NCI-H446 treated with DMSO at 0.1 percent for 48 hours (cell line): Measurements from ENCODE around the gene MAP3K12.
"Not testable (repeated sequence)": the region's sequence is repeated elsewhere in the genome, so short reads cannot be mapped to it uniquely, and the experiment has no call there.

ENCODE experiments used
- DNase-seq: peaks from one replicate; lab custom pipeline; 2025; lab: John Stamatoyannopoulos, UW

The MAP3K12 gene, protein sequence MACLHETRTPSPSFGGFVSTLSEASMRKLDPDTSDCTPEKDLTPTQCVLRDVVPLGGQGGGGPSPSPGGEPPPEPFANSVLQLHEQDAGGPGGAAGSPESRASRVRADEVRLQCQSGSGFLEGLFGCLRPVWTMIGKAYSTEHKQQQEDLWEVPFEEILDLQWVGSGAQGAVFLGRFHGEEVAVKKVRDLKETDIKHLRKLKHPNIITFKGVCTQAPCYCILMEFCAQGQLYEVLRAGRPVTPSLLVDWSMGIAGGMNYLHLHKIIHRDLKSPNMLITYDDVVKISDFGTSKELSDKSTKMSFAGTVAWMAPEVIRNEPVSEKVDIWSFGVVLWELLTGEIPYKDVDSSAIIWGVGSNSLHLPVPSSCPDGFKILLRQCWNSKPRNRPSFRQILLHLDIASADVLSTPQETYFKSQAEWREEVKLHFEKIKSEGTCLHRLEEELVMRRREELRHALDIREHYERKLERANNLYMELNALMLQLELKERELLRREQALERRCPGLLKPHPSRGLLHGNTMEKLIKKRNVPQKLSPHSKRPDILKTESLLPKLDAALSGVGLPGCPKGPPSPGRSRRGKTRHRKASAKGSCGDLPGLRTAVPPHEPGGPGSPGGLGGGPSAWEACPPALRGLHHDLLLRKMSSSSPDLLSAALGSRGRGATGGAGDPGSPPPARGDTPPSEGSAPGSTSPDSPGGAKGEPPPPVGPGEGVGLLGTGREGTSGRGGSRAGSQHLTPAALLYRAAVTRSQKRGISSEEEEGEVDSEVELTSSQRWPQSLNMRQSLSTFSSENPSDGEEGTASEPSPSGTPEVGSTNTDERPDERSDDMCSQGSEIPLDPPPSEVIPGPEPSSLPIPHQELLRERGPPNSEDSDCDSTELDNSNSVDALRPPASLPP

DNA sequence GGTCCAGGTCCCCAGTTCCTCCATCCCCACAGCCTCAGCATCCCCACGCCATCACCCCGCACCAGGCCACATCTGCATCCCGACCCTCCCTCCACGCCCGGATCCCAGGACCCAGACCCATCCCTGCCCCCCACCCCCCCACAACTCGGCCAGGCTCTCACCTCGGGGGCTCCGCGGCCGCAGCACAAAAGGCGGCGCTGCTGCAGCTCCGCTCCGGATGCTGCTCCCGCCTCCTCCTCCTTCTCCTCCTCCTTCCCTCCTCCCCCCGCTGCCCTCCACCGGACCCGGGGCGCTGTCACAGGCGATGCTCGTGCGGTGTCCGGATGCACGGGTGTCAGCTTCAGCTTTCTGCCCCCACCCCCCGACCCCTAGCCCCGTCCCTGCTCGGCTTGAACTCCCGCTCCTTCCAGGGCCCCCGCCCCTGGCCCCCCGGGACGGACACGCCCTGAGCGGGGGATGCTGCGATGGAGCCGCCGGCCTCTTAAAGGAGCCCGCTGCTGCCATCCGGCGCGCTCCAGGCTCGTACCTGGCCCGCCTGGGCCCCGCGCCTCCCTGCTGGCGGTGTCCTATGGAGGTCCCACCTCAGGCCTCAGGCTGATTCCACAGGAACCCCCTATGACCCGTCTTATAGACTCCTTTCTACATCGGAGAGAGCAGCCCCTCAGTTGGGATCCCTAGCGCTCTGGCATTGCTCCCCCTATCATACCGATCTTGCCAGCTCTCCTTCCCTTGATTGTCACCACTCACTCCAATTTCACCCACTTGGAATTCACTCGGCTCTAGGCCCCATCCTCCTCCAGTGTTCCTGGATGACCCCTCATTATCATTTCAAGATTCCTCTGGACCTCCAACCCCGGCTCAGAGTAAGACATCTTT is at the start of gene MAP3K12:
Gene MAP3K12, minus strand, starts transcription at position 193 of the 876 bp plus-strand sequence. CDS start 12,067 bp downstream, outside the sequence.
- no peak for DNase-seq

DNA sequence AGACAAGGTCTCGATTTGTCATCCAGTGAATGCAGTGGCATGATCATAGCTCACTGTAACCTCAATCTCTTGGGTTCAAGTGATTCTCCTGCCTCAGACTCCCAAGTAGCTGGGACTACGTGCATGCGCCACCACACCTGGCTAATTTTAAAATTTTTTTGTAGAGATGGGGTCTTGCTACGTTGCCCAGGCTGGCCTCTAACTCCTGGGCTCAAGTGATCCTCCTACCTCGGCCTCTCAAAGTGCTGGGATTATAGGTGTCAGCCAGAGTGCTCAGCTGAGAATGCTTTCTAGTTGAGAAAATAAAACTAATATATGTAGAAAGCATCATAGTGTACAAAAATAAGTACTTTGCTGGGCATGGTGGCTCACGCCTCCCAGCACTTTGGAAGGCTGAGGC is 49.1 kb upstream of the MAP3K12 start:
- DNase-seq, result not testable (repeated sequence)

DNA sequence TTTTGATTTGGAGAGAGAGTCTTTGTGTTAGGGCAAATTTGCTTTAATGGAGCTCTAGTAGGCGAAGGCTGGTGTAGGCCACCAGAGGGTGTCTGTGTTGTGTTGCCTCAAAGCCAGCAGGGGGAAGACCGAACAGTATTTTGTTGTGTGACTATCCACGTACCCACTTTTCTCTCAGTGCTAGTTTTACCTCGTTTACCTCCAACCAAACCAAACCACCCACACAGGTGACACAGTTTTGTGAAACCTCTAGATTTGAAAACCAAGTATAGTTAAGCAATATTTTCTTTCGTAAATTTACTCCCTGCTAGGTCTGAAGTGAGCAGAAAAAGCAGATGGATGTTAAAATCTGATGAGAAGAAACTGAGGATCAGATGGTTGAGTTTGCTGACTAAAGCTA is 44.3 kb upstream of the MAP3K12 start:
- peak; percentile 52 for DNase-seq

DNA sequence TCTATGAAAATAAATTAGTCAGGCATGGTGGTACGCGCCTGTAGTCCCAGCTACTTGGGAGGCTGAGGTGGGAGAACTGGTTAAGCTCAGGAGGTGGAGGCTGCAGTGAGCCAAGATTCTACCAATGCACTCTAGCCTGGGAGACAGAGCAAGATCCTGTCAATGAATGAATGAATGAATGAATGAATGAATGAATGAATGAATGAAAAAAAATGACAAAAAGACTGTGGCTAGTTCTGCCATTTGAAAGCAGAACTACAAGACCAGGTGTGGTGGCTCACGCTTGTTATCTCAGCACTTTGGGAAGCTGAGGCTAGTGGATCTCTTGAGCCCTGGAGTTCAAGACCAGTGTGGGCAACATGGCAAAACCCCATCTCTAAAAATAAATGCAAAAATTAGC is 40.3 kb upstream of the MAP3K12 start:
- DNase-seq, result no peak

DNA sequence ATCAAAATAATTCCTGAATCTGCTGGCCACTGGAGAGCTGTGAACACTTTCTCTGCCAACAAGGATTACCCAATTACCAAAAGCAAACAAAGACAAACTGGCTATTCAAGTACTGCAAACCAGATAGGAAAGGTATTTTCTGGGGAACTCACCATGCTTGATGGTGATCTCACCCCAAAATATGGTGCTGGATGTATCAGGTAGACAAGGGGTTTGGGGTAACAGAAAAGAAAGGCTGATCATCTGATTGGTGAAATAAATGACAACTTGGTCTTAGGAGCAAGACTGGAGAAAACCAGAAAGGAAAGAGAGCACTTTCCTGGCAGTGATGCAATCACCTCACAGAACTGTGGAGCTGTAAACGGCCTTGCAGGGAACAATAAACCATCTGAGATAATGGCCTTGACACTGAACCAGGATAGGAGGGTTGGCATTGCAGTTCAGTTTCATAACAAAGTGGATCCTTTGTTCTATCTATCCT is 39.0 kb upstream of the MAP3K12 start:
- peak; percentile 24 for DNase-seq

DNA sequence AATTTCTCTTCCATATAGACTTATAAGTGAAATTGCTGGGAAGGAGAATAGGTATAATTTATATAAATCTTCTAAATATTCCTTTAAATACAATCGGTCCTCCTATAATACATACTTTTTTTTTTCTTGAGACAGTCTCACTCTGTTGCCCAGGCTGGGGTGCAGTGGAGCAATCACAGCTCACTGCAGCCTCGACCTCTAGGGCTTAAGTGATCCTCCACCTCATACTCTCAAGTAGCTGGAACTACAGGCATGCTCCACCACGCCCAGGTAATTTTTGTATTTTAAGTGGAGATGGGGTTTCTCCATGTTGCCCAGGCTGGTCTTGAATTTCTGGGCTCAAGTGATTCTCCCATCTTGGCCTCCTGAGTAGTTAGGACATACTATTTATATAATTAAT is 37.7 kb upstream of the MAP3K12 start:
- DNase-seq, result no peak

DNA sequence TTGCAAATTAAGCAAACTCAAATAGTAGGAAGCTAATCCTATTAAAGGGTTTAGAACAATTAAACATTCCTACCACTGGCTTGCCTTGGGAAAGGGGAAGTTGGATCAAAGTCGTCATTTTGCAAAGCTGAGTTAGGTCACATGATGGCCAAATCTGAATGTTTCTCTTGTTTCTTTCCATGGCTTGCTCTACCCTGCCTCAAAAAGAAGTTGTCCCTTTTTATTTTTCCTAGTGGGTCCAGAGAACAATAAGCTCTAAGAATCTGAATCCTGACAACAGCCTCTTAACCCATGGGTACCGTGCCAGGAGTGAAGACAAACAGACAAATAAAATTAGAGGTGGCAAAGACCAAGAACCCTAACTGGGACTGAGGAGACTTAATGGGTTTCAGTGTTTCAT is 34.2 kb upstream of the MAP3K12 start:
- no peak for DNase-seq

DNA sequence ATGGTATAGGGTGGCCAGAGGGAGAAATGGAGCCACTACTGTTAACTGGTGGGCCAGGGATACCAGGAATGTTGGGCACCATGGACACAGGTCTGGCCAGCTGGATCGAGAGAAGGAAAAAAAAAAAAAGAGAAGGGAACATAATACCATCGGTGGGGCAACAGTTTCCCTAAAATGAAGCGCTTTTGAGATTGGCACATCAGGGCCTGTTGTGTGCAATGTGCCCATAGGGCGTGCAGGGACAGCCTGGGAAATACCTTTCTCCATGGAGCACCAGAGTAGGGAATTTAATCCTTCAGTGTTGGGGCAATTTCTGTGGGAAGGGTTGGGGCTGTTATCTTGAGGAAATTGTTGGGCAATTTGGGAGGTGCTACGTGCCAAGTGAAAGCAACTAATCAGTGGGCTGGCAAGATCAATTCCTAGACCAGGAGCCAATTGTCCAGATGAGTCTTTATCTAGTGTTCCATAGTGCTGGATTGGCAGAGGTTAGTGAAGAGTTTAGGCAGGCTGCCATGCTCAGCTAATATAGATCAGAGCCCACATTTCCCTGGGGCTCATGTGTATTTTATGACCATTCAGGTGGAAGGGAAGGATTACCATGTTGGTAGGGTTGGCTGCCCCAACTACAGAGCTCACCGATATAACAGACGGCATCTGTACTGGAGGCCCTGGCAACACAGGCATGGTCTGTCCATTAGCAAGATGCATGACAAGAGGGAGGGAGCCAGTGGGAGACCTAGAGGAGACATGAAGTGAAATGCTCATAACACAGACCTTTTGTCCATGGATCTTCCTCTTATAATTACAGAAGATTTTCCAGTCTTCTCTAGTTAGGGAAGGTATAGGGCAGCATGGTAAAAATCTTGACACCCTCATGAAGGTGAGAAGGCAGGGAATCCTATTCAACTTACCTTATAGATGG is 33.5 kb upstream of the MAP3K12 start:
- DNase-seq, result peak; percentile 99

DNA sequence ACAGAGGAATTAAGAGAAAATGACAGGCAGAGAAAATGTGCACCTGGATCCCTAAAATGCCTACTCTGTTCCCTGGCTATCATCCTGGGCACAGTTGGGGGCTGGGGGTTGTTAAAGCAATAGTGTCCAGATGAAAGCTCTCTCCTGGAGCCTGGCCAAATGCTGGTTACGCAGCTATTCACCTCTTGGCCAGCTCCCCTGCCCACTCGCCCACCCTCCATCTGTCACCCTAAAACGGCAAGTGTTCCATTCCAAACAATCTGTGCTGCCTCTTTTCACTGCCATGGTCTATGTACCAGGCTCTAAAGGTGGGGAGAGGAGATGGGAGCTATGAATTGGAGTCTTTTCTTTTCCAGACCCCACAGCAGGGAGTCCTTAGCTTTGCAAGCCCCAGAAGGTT is 32.8 kb upstream of the MAP3K12 start:
- peak; percentile 91 for DNase-seq

DNA sequence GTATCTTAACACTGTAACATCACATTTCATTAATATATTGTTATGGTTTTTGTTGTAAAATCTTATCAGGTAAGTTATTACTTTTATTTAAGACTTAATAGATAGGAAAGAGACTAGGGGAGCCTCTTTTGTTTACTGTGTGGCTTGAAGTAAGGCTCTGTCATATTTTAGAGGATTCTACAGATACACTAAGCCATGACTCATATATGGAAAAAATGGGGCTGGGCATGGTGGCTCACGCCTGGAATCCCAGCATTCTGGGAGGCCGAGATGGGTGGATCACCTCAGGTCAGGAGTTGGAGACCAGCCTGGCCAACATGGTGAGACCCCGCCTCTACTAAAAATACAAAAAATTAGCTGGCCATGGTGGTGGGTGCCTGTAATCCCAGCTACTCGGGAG is 31.7 kb upstream of the MAP3K12 start:
- no peak for DNase-seq

DNA sequence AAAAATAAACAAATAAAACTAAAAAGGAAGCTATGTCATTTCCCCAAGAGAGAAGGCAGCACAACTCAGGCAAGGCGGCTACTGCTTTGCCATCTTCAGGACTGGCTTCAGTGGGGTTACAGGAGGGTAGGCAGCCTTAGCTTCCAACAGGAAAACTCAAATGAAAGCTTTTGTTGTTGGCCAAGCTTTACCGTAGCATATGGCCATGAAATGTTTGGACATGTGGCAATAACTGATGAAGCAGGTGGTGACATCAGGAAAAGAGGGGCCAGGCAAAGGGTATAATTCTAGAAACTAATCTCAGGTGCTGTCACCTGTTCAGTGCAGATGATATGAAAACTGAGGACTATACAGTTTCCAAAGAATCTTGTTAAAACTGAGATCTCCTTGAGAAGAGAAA is 30.8 kb upstream of the MAP3K12 start:
- DNase-seq, result peak; percentile 32

DNA sequence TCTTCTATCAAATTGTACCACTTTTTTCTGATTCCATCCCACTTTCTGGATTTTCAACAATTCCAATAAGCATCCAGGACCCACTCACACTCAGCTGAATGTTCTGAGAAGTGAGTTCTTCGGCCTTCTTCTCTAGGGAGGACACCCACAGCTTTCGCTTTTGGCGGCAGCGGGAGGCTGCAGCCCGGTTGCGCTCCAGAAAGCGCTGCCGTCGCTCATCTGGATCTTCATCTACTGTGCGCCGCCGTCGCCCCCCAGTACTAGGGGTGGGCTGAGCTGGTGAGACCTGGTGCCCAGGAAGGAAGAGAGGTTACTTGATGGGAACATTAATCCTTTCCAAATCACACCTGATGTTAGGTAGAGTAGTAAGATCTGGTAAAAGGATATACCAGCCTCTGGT is 25.2 kb upstream of the MAP3K12 start:
- DNase-seq, result no peak

DNA sequence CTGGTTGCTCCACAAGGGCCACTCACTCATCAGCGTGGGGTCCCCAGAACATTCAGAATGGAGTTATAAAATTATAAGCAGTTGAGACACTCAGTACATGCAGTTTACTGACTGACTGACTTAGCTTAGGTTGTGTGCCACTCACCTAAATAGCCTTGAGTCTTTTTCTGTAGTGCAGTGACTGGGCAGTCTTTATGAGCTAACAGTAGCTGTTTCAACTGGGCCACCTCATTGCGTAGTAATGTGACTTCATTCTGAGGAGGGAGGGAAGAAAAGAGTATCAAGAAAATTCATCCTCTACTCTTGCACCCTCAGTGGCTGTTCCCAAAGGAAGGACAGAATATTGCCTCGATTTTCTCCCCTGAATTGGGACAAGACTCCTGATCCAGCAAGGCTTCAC is 23.9 kb upstream of the MAP3K12 start:
- no peak for DNase-seq

DNA sequence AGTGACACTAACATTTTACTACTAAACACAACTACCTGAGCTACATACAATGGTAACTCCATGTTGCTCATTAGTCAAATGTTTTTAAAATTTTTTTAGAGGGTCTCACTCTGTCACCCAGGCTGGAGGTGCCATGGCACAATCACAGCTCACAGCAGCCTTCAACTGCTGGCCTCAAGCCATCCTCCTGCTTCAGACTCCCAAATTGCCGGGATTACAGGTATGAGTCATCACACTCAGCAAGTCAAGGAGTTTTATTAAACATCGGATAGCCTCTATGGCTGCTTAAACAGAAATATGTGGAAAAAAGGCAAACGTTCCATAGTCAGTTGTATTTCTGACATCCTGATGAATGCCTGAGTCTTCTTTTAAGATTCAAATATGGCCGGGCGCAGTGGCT is 19.1 kb upstream of the MAP3K12 start:
- DNase-seq, result no peak

DNA sequence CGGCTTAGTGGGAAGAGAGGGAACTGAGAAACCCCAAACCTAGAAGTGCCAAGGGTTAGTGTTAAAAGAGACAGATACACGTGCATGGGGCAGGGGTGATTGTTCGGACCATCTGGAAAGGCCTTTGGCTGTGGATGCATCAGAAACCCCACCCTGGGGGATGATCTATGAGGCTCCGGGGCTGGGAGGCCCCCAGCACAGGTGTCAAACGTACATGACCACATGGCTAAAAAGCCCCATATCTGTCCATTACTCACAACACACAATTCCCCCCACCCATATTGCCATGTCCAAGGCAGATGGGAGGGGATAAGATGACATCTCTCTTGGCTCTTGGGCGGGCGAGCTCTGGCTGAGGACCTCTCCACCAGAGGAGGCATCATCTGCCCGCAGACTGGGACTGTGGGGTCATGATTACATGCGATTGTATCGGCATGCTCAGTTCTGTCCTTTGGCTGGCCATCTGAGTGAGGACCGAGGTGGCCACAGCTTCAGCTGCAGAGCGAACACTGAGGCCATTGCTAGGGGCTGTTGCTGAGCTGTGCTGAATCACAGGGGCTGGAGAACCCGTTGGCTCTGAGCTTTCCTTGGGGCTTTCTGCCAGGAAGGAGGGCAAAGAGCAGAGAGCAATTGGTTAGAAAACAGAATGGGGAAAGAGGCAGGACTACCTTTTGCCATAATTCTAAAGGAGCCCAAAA is 17.6 kb upstream of the MAP3K12 start:
- DNase-seq, result no peak

DNA sequence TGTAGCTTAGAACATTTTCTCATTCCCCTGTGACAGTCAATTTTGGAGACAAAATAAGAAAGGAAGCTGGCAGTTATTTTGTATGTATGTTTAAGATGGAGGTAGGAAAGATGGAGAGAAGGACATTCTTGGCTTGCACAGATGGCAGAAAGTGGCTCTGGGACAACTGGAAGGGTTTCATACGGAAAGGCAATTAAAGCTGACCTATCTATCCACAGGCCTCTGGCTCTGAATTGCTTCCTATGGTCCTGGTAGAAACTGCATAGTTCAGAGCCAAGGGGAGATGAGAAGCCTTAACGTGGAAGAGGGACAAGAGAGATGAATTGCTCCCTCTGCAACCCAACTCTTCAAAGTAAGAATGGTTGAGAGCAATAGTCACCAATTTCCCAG is 16.0 kb upstream of the MAP3K12 start:
- DNase-seq, result no peak

DNA sequence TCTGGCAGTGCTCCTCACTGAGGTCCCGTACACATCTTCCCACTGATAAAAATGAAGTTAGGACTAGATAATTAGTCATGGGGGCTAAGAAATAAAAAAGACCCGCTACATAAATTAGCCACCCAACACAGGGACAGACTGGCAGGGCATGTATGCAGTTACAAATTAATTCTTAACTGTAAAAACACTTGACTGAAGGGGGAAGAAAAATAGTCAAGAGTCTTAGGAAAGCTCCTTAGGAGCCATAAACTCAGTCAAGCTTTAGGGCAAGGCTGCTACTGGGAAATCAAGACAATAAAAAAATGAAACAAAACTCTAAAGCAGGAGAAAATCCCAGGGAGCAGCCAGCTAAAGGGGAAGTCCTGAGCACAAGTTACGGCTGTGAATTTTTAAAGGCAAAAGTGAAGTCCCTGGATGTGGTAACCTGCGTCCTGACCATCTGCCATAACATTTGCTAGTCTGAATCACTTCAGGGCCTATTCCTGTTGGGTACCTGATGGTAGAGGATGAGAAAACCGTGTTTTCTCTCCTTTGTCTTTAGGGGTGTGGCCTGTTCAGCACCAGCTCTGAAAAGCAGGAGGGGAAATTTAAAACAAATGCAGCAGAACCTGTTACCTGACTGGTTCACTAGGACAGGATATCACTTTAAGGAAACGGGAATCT is 15.5 kb upstream of the MAP3K12 start:
- no peak for DNase-seq

DNA sequence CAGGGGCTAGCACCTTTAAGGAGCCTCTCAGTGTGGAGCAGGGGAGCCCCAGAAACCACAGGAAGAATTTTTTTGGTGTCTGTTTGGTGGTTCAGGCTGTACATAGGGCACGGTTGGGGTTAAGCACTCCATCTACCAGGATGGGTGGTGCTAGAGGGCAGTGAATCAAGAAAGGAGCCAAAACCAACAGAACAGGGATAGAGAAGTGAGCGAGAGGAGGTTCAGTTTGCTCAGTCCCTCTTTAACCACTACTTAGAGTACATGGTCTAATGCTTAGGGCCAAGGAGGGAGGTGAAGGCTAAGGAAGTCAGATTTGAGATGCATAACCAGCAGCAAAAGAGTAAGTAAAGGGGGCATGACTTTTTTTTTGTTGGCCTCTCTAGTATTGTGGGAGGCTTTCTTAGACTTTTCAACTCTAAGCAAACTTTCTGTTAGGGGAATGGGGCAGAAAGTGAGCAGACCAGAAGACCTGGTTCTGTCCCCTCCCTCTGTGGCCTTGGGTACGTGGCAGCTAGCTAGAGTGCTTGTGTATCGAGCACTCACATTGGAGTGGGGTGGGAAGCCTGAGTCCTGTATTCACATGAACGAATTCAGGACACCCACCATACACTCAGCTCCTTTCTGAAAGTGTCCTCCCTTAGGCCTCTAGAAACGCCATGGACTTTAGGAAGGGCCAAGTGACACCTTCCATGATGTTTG is 14.6 kb upstream of the MAP3K12 start:
- no peak for DNase-seq

DNA sequence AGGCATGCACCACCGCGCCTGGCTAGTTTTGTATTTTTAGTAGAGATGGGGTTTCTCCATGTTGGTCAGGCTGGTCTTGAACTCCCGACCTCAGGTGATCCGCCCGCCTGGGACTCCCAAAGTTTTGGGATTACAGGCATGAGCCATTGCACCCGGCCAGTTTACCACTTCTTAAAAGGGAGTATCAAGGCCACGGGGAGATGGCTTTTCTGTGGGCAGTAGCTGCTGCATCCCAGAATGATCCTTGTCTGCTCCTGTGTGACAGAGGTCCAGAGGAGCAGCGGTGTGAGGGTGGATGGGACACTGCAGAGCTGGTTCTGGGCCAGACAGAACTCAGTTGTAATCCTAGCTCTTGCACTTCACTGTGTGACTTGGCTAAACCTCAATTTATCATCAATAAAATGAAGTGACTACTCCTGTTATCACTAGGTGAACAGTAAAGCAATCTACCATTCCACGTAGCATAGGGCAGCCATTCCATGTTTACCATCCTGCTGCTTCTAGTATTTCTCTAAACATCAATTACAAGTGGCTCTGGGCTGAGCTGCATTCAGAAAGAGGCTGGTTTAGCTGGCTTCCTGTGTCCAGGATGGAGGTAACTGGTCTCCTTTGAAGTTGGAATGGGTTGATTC is 11.0 kb upstream of the MAP3K12 start:
- DNase-seq, result no peak
